ENCODE measurements around the gene DNLZ. TPM values are rescaled to one million over a fixed set of nuclear protein-coding genes. Genes with fewer than 3 reads are reported as not detected.

Gene DNLZ
- total RNA-seq, 2 experiments from 2014 or later: 24.9 to 26.2 TPM

DNA sequence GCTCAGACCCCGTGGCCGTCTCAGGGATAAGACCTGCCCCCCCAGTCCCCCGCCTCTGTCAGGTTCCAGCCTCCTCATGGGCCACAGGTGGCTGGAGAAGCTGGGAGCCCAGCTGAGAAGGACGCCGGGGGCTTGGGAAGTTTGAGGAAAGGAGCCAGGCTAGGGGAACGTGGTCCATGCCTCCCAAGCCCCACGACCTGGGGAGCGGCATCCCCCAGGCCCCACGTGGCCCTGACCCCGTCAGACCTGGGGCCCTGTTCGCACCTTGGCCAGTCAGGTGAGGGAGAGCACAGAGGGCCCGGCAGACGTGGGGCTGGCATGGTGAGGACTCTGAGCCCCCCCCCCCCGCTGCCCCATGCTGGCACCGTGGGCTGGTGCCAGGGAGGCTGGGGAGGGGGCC, 32.5 kb downstream of the DNLZ start:
- H3K36me3 Mint-ChIP-seq: no peaks in the 10 kb centered on the region
- H3K27me3 Mint-ChIP-seq: no peaks in the 10 kb centered on the region
- H3K9me3 Mint-ChIP-seq: no peaks in the 10 kb centered on the region
- H3K27ac Mint-ChIP-seq: no peak overlapping the region
- peaks cover 4% of the 10 kb centered on the region for H3K4me1 Mint-ChIP-seq
- no peak overlapping the region for H3K4me3 Mint-ChIP-seq
- no peak for DNase-seq

DNA sequence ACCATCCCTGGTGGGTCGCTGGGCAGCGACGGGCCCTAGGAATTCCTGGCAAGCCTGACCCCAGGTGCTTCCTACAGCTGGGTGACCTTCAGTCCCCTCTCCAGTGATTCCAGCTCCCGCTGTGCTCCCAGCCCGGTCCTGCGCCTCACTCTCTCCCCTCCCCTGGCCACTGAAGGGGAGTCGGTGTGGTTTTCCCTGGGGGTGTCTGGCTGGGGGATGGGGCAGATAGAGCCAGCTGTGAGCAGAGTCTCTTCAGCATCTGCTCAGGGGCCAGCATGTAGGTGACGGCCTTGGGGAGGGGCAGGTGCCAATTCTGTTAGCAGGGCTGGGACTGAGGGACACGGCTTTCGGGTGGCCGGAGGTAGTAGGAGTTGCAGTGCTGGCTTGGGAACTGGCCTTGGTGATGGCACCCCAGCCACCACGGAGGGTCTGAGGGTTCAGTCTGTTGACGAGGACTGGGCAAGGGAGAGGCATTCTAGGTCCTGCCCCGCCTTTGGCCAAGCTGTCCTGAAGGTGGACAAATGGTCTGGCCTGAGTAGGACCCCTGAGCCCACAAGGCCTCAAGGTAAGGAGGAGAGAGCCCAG, 33.0 kb downstream of the DNLZ start:
- Mint-ChIP-seq H3K4me3 (no peak overlapping the region), H3K27me3 (no peaks in the 10 kb centered on the region), H3K36me3 (no peaks in the 10 kb centered on the region), H3K27ac (no peak overlapping the region), H3K4me1 (peaks cover 4% of the 10 kb centered on the region), H3K9me3 (no peaks in the 10 kb centered on the region)
- DNase-seq: no peak

DNA sequence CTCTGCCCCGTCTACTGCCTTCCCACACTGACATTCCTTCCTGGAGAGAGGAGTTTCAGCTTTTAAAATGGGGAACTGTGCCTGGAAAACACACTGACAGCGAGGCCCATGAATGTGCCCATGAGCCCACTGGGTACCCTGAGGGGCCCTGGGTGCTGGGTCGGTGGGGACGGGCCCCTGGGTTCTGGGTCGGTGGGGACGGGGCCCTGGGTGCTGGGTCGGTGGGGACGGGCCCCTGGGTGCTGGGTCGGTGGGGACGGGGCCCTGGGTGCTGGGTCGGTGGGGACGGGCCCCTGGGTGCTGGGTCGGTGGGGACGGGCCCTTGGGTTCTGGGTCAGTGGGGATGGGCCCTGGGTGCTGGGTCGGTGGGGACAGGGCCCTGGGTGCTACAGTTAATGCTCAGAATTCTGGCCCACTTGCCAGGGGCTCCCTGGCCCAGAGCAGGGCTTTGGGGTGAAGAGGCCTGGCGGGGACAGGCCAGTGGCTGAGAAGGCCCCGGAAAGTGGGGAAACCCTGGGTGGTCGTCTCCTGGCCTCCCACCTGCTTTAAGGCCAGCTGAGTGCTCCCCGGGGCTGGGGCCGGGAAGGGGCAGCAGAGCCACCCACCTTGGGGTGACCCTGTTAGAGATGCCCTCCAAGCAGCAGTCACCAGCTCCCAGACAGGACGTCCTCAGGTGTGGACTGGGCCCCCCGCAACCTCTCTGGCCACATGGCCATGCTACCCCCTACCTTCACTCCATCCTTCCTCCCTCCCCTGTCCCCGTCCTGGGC, 33.7 kb downstream of the DNLZ start:
- Mint-ChIP-seq H3K27me3 (no peaks in the 10 kb centered on the region), H3K36me3 (no peaks in the 10 kb centered on the region), H3K4me3 (no peak overlapping the region), H3K9me3 (no peaks in the 10 kb centered on the region), H3K4me1 (peaks cover 4% of the 10 kb centered on the region), H3K27ac (no peak overlapping the region)
- no peak for DNase-seq

DNA sequence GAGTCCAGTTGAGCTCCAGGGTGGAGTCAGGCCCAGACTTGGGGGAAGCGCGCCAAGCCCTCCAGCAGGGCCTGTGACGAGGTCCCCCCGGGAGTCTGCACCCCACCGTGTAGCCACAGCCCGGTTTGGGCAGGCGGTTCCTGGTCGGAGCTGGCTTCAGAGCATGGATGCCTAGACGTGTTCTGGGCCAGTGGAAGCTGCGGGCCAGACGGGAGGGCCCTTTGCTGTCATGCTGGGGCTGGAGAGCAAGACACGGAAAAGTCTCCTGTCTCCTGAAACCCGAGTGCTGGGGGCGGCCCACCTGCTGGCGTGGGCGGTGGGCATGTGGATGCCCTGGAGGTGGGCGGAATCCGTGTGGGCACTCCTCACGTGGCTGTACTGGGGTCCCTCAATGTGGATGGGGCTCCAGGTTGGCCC, 34.3 kb downstream of the DNLZ start:
- Mint-ChIP-seq H3K36me3 (no peaks in the 10 kb centered on the region), H3K27me3 (no peaks in the 10 kb centered on the region), H3K4me3 (no peak overlapping the region), H3K9me3 (no peaks in the 10 kb centered on the region), H3K4me1 (peaks cover 4% of the 10 kb centered on the region), H3K27ac (no peak overlapping the region)
- no peak for DNase-seq

DNA sequence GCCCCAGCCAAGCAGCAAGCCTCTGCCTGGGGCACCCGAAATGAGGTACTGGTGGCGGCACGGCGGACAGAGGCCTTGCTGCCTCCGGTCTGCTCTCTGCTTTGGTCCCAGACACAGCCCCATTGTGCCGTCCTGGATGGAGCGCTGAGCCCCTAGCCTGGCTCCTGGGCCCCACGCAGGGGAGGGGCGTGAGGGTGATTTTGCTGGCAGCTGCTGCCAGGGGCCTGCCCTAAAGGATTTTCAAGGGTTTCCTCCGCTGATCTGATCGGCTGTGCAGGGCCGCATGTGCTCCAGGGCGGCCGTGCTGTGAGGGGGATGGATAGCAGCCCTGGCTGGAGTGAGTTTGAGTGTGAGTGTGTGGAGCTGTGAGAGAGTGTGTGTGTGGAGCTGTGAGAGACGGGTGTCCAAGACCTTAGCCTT, 34.9 kb downstream of the DNLZ start:
- no peaks in the 10 kb centered on the region for H3K9me3 Mint-ChIP-seq
- H3K4me1 Mint-ChIP-seq: peaks cover 4% of the 10 kb centered on the region
- H3K36me3 Mint-ChIP-seq: no peaks in the 10 kb centered on the region
- no peaks in the 10 kb centered on the region for H3K27me3 Mint-ChIP-seq
- no peak for DNase-seq
- no peak overlapping the region for H3K27ac Mint-ChIP-seq
- H3K4me3 Mint-ChIP-seq: peak overlapping the region; percentile 63

DNA sequence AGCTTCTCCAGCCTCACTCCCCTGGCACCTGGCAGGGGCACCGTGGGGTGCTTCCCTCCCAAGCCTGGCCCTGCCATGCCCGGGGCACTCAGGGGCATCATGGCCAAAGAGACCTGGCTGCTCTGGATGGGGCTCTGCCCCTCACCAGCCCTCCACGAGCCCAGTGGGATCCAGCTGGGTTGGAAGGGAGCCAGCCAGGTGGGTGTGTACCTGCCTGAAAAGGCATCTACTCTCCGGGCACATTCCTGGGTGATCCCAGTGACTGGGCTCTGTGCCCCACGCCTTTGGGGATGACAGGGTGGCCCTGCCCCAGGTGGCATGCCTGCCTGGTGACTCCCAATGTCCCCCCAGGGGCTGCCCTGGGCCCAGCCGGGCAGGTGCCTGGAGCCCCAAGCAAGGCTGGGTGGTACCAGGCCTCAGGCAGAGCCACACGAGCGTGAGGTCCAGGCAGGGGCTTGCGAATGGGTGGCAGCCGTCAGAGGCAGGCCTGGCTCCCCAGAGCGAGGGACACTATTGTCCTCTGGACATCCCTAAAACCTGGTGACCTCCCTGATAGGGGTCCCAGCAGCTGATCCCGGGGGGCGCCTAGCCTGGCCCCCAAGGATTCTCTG, 35.4 kb downstream of the DNLZ start:
- H3K4me3 Mint-ChIP-seq: peak overlapping the region; percentile 63

DNA sequence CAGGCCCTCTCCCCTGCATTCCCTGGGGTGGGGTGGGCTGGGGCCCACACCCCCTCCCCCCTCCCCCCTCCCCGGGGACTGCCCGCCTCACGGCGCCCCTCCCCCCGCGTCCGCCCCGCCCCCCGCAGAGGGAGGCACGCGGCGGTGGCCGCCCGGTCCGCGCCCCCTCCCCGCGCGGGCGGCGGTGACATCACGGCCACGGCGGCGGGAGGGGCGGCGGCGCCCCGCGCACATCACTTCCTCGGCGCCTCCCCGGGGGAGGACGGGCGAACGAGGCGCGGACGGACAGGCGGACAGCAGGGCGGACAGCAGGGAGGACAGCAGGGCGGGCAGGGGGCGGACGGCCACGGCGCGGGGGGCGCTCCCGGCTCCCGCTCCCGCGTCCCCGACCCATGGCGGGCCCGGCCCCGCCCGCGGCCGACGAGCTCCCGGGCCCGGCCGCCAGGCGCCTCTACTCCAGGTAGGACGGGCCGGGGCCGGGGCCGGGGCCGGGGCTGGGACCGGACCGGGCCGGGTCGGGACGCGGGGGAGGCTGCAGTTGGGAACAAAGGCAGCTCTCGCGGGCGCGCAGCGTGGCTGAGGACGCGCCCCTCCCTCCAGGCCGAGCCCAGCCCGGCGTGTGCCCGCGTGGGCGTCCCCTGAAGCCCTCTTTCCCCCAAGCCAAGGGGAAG, 36.1 kb downstream of the DNLZ start, which contains the start of gene GPSM1:
Gene GPSM1 (plus strand): TSS at position 236 of the 671 bp plus-strand sequence. CDS start 157 bp downstream, at position 393.
- peak; percentile 57 for DNase-seq
- Mint-ChIP-seq H3K27ac (peak within 1 kb of the TSS; percentile 34), H3K27me3 (no peaks in the 10 kb centered on the region)

More for the DNA sequence above, 35.4 kb downstream of the DNLZ start:
- no peaks in the 10 kb centered on the region for H3K9me3 Mint-ChIP-seq
- no peak for DNase-seq
- H3K27me3 Mint-ChIP-seq: no peaks in the 10 kb centered on the region
- H3K4me1 Mint-ChIP-seq: peaks cover 4% of the 10 kb centered on the region
- H3K27ac Mint-ChIP-seq: no peak overlapping the region
- no peaks in the 10 kb centered on the region for H3K36me3 Mint-ChIP-seq

DNA sequence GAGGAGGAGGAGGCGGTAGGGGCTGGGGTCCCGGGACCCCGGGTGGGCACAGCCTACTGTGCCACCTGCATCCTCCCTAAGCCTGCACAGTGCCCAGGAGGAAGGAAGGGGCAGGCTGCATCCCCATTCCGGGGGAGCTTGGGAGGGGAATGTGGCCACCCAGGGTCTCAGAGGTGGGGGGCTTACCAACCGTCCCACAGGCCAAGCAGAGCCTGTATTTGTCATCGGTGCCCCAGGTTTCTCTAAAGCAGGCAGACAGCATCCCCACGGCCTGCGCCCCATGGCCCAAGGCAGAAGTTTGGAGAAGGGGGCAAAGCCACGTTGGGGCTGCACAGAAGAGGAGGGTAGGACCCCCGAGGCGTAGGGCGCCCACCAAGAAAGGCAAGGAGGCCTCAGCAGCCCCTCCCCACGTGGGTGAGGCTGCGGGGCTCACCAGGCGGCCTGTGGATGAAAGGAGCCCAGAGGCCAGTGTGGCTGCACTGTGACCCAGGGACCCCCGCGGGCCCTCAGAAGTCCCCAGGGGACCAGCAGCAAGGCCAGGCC, 36.7 kb downstream of the DNLZ start:
- no peaks in the 10 kb centered on the region for H3K36me3 Mint-ChIP-seq
- H3K27ac Mint-ChIP-seq: peak overlapping the region; percentile 34
- DNase-seq: no peak
- peaks cover 4% of the 10 kb centered on the region for H3K4me1 Mint-ChIP-seq
- H3K4me3 Mint-ChIP-seq: peak overlapping the region; percentile 63
- no peaks in the 10 kb centered on the region for H3K27me3 Mint-ChIP-seq
- H3K9me3 Mint-ChIP-seq: no peaks in the 10 kb centered on the region

More for the DNA sequence above, 36.1 kb downstream of the DNLZ start, which contains the start of gene GPSM1:
- H3K4me3 Mint-ChIP-seq: peak within 1 kb of the TSS; percentile 63
- H3K36me3 Mint-ChIP-seq: no peaks in the 10 kb centered on the region
- H3K4me1 Mint-ChIP-seq: peaks cover 4% of the 10 kb centered on the region
- no peaks in the 10 kb centered on the region for H3K9me3 Mint-ChIP-seq

DNA sequence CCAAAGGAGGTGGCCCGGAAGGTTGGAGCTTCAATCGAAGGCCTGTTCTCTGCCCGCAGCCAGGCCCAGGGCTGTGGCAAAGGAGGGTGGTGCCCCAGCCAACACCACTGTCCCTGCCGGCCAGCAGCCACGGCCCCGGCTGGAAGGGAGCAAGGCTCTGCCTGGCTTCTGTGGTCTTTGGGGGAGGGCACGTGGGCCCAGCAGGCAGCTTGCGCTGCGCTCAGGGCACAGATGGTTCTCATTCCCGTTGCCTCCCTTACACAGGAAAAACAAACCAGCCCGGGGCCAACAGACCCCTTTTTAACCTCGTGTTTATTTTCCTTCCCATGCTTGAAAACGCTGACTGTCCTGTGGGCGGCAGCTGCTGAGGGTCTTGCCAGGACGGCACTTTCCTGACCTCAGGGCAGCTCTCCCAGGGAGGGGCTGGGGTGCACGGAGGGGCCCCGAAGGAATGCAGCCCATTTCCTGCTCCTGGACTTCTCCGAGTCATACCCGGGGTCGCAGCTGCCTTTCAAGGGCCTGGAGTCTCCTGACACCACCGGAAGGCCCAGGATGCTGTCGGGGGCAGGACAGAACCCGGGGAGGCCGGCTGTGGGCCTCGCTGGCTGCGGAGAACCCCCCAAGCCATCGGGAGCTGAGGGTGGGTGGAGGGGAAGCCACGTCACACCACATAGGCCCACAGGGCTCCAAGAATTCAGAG, 37.3 kb downstream of the DNLZ start:
- Mint-ChIP-seq H3K27ac (no peak overlapping the region), H3K27me3 (no peaks in the 10 kb centered on the region), H3K36me3 (no peaks in the 10 kb centered on the region), H3K4me3 (no peak overlapping the region), H3K4me1 (peaks cover 4% of the 10 kb centered on the region), H3K9me3 (no peaks in the 10 kb centered on the region)
- DNase-seq: no peak

DNA sequence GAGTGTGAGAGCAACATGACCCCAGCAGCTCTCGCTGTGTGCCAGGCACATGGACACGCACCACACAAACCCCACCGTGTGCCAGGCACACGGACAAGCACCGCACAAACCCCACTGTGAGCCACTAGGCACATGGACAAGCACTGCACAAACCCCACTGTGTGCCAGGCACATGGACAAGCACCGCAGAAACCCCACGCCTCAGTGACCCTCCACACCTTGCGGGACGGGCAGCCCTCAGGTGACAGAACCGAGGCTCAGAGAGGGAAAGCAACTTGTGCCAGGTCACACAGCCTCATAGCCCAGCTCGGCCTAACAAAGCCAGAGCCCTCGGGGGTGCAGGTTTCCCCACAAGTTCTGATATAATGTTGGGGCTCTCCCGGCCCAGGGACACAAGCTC, 38.2 kb downstream of the DNLZ start:
- Mint-ChIP-seq H3K4me3 (no peak overlapping the region), H3K27me3 (no peaks in the 10 kb centered on the region), H3K27ac (no peak overlapping the region)

DNA sequence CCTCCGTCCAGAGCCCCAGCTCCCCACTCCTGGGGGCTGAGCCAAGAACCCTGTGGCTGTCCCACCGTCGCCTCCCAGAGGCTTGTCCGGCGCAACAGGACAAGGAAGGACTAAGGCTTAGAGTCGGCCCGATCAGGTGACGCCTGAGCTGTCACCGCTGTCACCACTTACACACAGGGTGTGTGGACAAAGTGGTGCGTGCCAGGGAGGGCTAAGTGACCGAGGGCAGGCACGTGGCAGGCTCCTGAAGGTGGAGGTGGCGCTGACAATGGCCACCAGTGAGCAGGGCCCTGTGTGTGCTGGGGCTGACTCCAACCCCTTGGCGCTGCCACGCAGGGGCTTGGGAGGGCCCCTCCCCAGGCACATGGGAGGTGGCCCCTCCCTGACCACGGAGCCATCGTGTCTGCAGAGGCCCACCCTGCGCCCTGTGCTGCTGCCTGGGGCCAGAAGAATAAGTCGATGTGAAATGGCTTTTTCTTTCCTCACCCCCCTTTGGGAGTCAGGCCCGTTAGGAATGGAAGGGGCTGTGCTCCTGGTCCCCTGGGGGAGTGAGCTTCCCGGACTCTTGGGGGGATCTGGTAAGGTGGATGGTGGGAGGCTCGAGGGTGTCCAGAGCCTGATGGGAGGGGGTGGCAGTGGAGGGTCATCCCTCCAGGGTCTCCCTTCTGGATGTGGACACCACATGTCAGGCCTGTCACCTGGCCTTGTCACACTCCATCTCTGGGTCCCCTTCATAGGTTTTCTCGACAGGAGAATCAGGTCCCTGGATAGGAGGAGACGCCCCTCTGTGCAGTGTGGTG, 38.8 kb downstream of the DNLZ start:
- no peak overlapping the region for H3K4me3 Mint-ChIP-seq
- H3K27me3 Mint-ChIP-seq: no peaks in the 10 kb centered on the region
- H3K36me3 Mint-ChIP-seq: no peaks in the 10 kb centered on the region
- H3K27ac Mint-ChIP-seq: no peak overlapping the region
- no peak for DNase-seq
- peaks cover 4% of the 10 kb centered on the region for H3K4me1 Mint-ChIP-seq
- no peaks in the 10 kb centered on the region for H3K9me3 Mint-ChIP-seq

More for the DNA sequence above, 38.2 kb downstream of the DNLZ start:
- Mint-ChIP-seq H3K9me3 (no peaks in the 10 kb centered on the region), H3K36me3 (no peaks in the 10 kb centered on the region), H3K4me1 (peaks cover 4% of the 10 kb centered on the region)
- DNase-seq: no peak

DNA sequence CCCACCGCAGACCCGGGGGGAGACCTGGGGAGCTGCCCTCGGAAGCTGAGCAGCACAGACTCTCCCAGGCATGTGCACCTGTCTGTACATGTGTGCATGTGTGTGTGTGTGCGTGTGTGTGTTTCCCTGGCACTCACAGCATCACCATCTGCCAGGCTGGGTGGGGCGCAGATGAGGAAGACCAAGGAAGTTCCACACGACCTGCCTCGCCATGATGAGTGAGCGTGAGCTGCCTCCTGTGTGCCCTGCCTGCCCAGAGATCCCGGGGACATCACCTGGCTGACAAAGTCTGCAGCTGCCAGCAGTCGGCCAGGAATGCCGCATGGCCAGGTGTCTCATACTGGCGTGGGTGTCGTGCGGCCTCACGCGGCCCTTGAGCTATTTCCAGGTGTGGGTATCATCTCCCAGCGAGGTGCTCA, 40.2 kb downstream of the DNLZ start:
- Mint-ChIP-seq H3K9me3 (no peaks in the 10 kb centered on the region), H3K4me1 (no peaks in the 10 kb centered on the region), H3K27ac (no peak overlapping the region), H3K36me3 (no peaks in the 10 kb centered on the region), H3K4me3 (no peak overlapping the region), H3K27me3 (no peaks in the 10 kb centered on the region)
- DNase-seq: no peak

DNA sequence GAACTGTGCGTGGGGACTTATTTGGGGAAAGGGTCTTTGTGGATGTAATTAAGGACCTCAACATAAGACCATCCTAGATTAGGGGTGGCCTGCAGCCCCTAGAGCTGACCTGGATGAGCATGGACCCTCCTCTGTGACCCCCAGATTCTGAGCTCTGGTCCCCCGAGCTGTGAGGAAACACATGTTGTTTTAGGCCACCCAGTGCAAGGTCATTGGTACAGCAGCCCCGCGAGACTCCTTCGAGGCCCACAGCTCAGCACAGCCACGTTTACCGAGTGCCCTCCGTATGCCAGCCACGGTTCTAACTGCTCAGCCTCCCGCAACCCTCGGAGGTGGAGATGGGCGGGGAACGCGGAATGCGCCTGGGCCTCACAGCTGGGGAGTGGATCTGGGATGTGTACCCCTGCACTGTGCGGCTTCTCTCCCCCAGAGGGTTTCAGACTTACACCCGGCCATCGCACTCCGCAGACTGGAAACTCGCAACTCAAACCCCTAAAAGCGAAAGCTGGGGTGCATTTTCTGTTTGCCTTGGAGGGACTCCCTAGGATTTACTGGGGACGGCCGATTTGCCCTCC, 40.7 kb downstream of the DNLZ start:
- Mint-ChIP-seq H3K4me1 (no peaks in the 10 kb centered on the region), H3K36me3 (no peaks in the 10 kb centered on the region), H3K27ac (no peak overlapping the region), H3K4me3 (no peak overlapping the region), H3K27me3 (no peaks in the 10 kb centered on the region), H3K9me3 (no peaks in the 10 kb centered on the region)
- no peak for DNase-seq
